Tibial nerve (tissue), 3 donors: ENCODE measurements around the gene ZFAND6.
"Not testable (repeated sequence)": the region's sequence is repeated elsewhere in the genome, so short reads cannot be mapped to it uniquely, and the experiment has no call there.

ENCODE experiments used
- EP300 ChIP-seq, 2 donors: sonication (generic); formaldehyde crosslinking; IDR thresholded peaks; one replicate each; pipeline ENCODE4 v1.6.1; 2017; ENCODE audit warnings: antibody characterized with exemption in 2 of 2, mild to moderate bottlenecking in 1 of 2
- POLR2A ChIP-seq, 2 donors: fragments of 450-650 bp; IDR thresholded peaks; one replicate each; pipeline ENCODE4 v1.6.1; 2017; ENCODE audit warnings: antibody characterized with exemption in 2 of 2, mild to moderate bottlenecking in 2 of 2, moderate library complexity in 2 of 2

DNA sequence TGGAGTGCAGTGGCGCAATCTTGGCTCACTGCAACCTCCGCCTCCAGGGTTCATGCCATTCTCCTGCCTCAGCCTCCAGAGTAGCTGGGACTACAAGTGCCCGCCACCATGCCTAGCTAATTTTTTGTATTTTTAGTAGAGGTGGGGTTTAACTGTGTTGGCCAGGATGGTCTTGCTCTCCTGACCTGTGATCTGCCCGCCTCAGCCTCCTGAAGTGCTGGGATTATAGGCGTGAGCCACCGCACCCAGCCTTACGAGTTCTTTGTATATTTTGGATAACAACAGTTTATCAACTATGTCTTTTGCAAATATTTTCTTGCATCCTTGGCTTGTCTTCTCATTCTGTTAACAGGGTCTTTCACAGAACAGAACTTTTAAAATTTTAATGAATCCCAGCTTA lies 45.3 kb upstream of the ZFAND6 start:
- not testable (repeated sequence) for TF ChIP-seq POLR2A, EP300 (IDR thresholded peaks at IDR 0.05)
